ENCODE results near the gene C7orf57.

Gene C7orf57

GRCh38 chr7:48035967-48036478, 680 bp downstream of the C7orf57 start:
- no peak for DNase-seq (ENCODE audit: low spot score)

GRCh38 chr7:48038815-48039506, 3.6 kb downstream of the C7orf57 start:
- no peak for DNase-seq (ENCODE audit: low spot score)
- no peak for TF ChIP-seq CTCF (IDR thresholded peaks at IDR 0.05; ENCODE audit: extremely low read depth, missing control alignments)

More at GRCh38 chr7:48035967-48036478, 680 bp downstream of the C7orf57 start:
- TF ChIP-seq CTCF (IDR thresholded peaks at IDR 0.05; ENCODE audit: extremely low read depth, missing control alignments): no peak

- no peak for DNase-seq (ENCODE audit: low spot score)
- no peak for TF ChIP-seq CTCF (IDR thresholded peaks at IDR 0.05; ENCODE audit: extremely low read depth, missing control alignments)
Observed at GRCh38 chr7:48040944-48041652, 5.8 kb downstream of the C7orf57 start.

- DNase-seq (ENCODE audit: low spot score): no peak
- TF ChIP-seq CTCF (IDR thresholded peaks at IDR 0.05; ENCODE audit: extremely low read depth, missing control alignments): no peak
Observed at GRCh38 chr7:48041653-48041970, 6.3 kb downstream of the C7orf57 start.

- no peak for DNase-seq (ENCODE audit: low spot score)
- TF ChIP-seq CTCF (IDR thresholded peaks at IDR 0.05; ENCODE audit: extremely low read depth, missing control alignments): no peak
Observed at GRCh38 chr7:48042216-48042615, 6.9 kb downstream of the C7orf57 start.

GRCh38 chr7:48042636-48043035, 7.3 kb downstream of the C7orf57 start:
- DNase-seq (ENCODE audit: low spot score): no peak

More at GRCh38 chr7:48042636-48043035, 7.3 kb downstream of the C7orf57 start:
- no peak for TF ChIP-seq CTCF (IDR thresholded peaks at IDR 0.05; ENCODE audit: extremely low read depth, missing control alignments)

All from GM20000 (cell line).